ENCODE results near the gene ACOXL. TPM values are rescaled to one million over a fixed set of nuclear protein-coding genes. Genes with fewer than 3 reads are reported as not detected.

The ACOXL gene
- total RNA-seq, 4 donors from 2014 or later = 0.64 TPM; not detected in 3

- no peak for DNase-seq (ENCODE audit: low spot score in 2 of 2)
- no peak for TF ChIP-seq POLR2AphosphoS5 (IDR thresholded peaks at IDR 0.05)
- TF ChIP-seq POLR2A (IDR thresholded peaks at IDR 0.05) = no peak
- TF ChIP-seq, protein P1, sequence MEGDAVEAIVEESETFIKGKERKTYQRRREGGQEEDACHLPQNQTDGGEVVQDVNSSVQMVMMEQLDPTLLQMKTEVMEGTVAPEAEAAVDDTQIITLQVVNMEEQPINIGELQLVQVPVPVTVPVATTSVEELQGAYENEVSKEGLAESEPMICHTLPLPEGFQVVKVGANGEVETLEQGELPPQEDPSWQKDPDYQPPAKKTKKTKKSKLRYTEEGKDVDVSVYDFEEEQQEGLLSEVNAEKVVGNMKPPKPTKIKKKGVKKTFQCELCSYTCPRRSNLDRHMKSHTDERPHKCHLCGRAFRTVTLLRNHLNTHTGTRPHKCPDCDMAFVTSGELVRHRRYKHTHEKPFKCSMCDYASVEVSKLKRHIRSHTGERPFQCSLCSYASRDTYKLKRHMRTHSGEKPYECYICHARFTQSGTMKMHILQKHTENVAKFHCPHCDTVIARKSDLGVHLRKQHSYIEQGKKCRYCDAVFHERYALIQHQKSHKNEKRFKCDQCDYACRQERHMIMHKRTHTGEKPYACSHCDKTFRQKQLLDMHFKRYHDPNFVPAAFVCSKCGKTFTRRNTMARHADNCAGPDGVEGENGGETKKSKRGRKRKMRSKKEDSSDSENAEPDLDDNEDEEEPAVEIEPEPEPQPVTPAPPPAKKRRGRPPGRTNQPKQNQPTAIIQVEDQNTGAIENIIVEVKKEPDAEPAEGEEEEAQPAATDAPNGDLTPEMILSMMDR (IDR thresholded peaks at IDR 0.05) = no peak
- TF ChIP-seq EP300 (IDR thresholded peaks at IDR 0.05) = no peak
- no peak overlapping the region for H3K27ac ChIP-seq
- no peaks in the 10 kb centered on the region for H3K9me3 ChIP-seq
- peaks cover 26% of the 10 kb centered on the region for H3K4me1 ChIP-seq
- H3K4me3 ChIP-seq = no peak overlapping the region
- WGBS = 64% methylated on average over 12 of the region's 12 CpGs
- no peaks in the 10 kb centered on the region for H3K27me3 ChIP-seq
- H3K36me3 ChIP-seq = peaks cover 21% of the 10 kb centered on the region
These were observed 430.5 kb downstream of the ACOXL start for GRCh38 chr2:111162718-111163331.

GRCh38 chr2:111164078-111164477, 431.7 kb downstream of the ACOXL start:
- no peak for DNase-seq (ENCODE audit: low spot score in 2 of 2)
- Histone ChIP-seq H3K9me3 (no peaks in the 10 kb centered on the region), H3K4me1 (peaks cover 36% of the 10 kb centered on the region), H3K27me3 (no peaks in the 10 kb centered on the region), H3K27ac (no peak overlapping the region), H3K36me3 (peaks cover 21% of the 10 kb centered on the region), H3K4me3 (no peak overlapping the region)
- TF ChIP-seq, protein P1 (IDR thresholded peaks at IDR 0.05) = no peak
- TF ChIP-seq POLR2A (IDR thresholded peaks at IDR 0.05) (no peak), POLR2AphosphoS5 (IDR thresholded peaks at IDR 0.05) (no peak), EP300 (IDR thresholded peaks at IDR 0.05) (no peak)
- WGBS = 89% methylated on average over 12 of the region's 12 CpGs

DNA sequence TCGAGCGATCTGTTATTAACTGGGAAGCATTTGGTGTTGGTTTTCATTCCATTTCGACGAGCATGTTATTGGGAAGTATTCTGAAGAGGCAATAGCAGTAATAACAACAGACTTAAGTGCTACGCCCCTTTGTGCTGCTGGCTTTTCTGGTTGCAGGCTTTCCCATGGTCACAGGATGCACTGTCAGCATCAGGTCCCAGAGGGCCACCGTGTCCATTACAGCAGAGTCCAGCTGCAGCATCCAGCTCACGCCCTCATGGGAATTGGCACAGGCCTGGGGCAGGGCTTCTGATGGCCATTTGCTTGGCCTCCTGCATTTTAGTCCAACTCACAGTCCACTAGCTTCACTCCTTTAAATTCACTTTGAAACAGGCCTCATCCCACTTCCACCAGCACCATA, 432.7 kb downstream of the ACOXL start:
- Histone ChIP-seq H3K27me3 (no peaks in the 10 kb centered on the region), H3K9me3 (no peaks in the 10 kb centered on the region), H3K36me3 (peaks cover 21% of the 10 kb centered on the region), H3K4me3 (no peak overlapping the region), H3K27ac (no peak overlapping the region), H3K4me1 (peaks cover 30% of the 10 kb centered on the region)
- TF ChIP-seq, protein P1 (IDR thresholded peaks at IDR 0.05) = no peak
- TF ChIP-seq POLR2AphosphoS5 (IDR thresholded peaks at IDR 0.05) (no peak), POLR2A (IDR thresholded peaks at IDR 0.05) (no peak), EP300 (IDR thresholded peaks at IDR 0.05) (no peak)
- WGBS = 82% methylated on average over 7 of the region's 7 CpGs
- DNase-seq (ENCODE audit: low spot score in 2 of 2) = no peak

GRCh38 chr2:111166115-111166514, 433.7 kb downstream of the ACOXL start:
- TF ChIP-seq POLR2A (IDR thresholded peaks at IDR 0.05) (no peak), POLR2AphosphoS5 (IDR thresholded peaks at IDR 0.05) (no peak), EP300 (IDR thresholded peaks at IDR 0.05) (no peak)
- TF ChIP-seq, protein P1 (IDR thresholded peaks at IDR 0.05) = no peak

DNA sequence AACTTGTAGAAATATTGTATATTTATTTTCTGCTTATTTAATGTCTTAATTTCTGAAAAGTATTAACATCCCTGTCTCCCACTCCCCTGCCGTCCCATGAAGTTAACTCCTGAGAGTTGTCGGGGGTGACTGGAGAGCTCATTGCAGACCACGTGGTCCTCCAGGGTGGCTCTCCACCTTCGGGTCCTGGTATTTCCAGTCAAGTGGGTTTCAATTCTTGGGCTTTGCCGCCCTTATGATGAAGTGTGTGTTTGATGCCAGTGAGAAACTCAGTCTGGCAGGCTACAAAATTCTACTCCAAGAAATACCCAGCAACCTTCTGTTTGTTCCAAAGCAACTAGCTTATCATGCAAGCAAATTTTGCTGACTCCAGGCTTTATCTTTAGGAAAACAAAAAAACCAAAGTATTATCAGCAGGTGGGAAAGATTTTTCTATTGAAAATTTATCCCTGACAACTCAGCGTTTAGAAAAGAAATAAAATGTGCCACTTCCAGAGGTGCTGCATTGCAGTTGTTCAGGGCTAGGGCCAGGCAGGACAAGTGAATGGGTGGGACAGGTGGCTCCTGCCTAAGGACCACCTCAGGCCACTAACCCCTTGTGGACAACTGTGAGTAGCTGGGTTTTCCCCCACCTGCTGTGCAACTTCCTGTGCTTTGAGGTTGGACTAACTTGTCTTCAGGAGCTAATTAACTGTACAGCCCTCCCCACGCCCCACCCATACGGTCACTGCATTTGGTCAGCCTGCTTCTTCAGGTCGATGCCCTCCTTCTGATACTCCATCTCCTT, 434.9 kb downstream of the ACOXL start:
- H3K27ac ChIP-seq = no peak overlapping the region
- H3K27me3 ChIP-seq = no peaks in the 10 kb centered on the region
- DNase-seq (ENCODE audit: low spot score in 2 of 2) = no peak
- TF ChIP-seq EP300 (IDR thresholded peaks at IDR 0.05) (no peak), POLR2AphosphoS5 (IDR thresholded peaks at IDR 0.05) (no peak), POLR2A (IDR thresholded peaks at IDR 0.05) (no peak)
- TF ChIP-seq, protein P1 (IDR thresholded peaks at IDR 0.05) = no peak
- peaks cover 18% of the 10 kb centered on the region for H3K4me1 ChIP-seq
- H3K4me3 ChIP-seq = no peak overlapping the region
- no peaks in the 10 kb centered on the region for H3K9me3 ChIP-seq
- H3K36me3 ChIP-seq = peaks cover 21% of the 10 kb centered on the region
- 87% methylated on average over 9 of the region's 9 CpGs for WGBS

More at GRCh38 chr2:111166115-111166514, 433.7 kb downstream of the ACOXL start:
- H3K36me3 ChIP-seq = peaks cover 21% of the 10 kb centered on the region
- H3K4me1 ChIP-seq = peaks cover 24% of the 10 kb centered on the region
- no peaks in the 10 kb centered on the region for H3K27me3 ChIP-seq
- DNase-seq (ENCODE audit: low spot score in 2 of 2) = no peak
- no peaks in the 10 kb centered on the region for H3K9me3 ChIP-seq
- WGBS = 88% methylated on average over 5 of the region's 5 CpGs
- no peak overlapping the region for H3K27ac ChIP-seq
- no peak overlapping the region for H3K4me3 ChIP-seq
